Measurements from ENCODE around the gene SPTBN5. TPM values are rescaled to one million over a fixed set of nuclear protein-coding genes. Genes with fewer than 3 reads are reported as not detected.

Gene SPTBN5
- total RNA-seq, 1 experiment from 2014 or later = 0.96 TPM

- Histone ChIP-seq H3K9me3 (ENCODE audit: control insufficient read depth in 1 of 2, insufficient read depth in 1 of 2, low read depth in 1 of 2, low read length in 2 of 2) (no peaks in the 10 kb centered on the region), H3K36me3 (ENCODE audit: control insufficient read depth in 1 of 2, insufficient read depth in 2 of 2, low read length in 2 of 2) (no peaks in the 10 kb centered on the region), H3K27me3 (ENCODE audit: insufficient read depth, low read length) (no peaks in the 10 kb centered on the region), H3K4me2 (ENCODE audit: low read length) (no peak overlapping the region), H3K4me1 (ENCODE audit: control insufficient read depth in 1 of 2, insufficient read depth in 2 of 2, low read length in 2 of 2) (no peaks in the 10 kb centered on the region), H3K9me2 (ENCODE audit: insufficient read depth) (no peaks in the 10 kb centered on the region), H3K27ac (ENCODE audit: low read depth, low read length) (no peak overlapping the region), H3K4me3 (replicated peaks in 1 of 2; ENCODE audit: low read depth in 1 of 2, low read length in 2 of 2) (no peak overlapping the region), H3K9ac (ENCODE audit: low read length) (no peak overlapping the region), H2AFZ (ENCODE audit: low read depth, low read length, poor library complexity, severe bottlenecking) (no peak overlapping the region), H3K79me2 (ENCODE audit: insufficient read depth, low read length) (no peaks in the 10 kb centered on the region), H4K20me1 (ENCODE audit: insufficient read depth) (no peaks in the 10 kb centered on the region)
- no TSS peak for BruUV-seq (replicated peaks)
- ATAC-seq (no peak), DNase-seq (ENCODE audit: low read depth, low spot score) (no peak)
- intact Hi-C loops (cut with micrococcal nuclease) = no loop called here
- POLR2A ChIA-PET = no interaction called here
- TF ChIP-seq ZNF274 (IDR thresholded peaks at IDR 0.05; ENCODE audit: low read depth, low read length) (no peak), ATF3 (IDR thresholded peaks at IDR 0.05) (no peak), MAX (IDR thresholded peaks at IDR 0.05) (no peak), SIN3A (IDR thresholded peaks at IDR 0.05; ENCODE audit: low read depth) (no peak), CBX3 (IDR thresholded peaks at IDR 0.05; ENCODE audit: low read depth) (no peak), TCF7L2 (IDR thresholded peaks at IDR 0.05; ENCODE audit: borderline replicate concordance, extremely low read depth, insufficient read depth, insufficient read length) (no peak), SP1 (IDR thresholded peaks at IDR 0.05; ENCODE audit: low read depth) (no peak), JUND (IDR thresholded peaks at IDR 0.05) (no peak), ZBTB33 (IDR thresholded peaks at IDR 0.05; ENCODE audit: extremely low read depth, insufficient replicate concordance, low read length) (no peak), CEBPB (IDR thresholded peaks at IDR 0.05; ENCODE audit: low read depth) (no peak), POLR2AphosphoS5 (IDR thresholded peaks at IDR 0.05; ENCODE audit: low read depth, low read length) (no peak), CTCF (IDR thresholded peaks at IDR 0.05 in 2 of 3, conservative IDR thresholded peaks at IDR 0.05 in 1 of 3; ENCODE audit: borderline replicate concordance in 1 of 3, insufficient read depth in 1 of 3, low read depth in 2 of 3, low read length in 2 of 3) (no peak), RAD21 (IDR thresholded peaks at IDR 0.05; ENCODE audit: low read depth) (no peak)
- CTCF ChIA-PET = no interaction called here
- RAD21 ChIA-PET (ENCODE audit: low non-redundant PET in 1 of 2, low total read pairs in 2 of 2, uncharacterized antibody in 2 of 2, unreplicated experiment in 2 of 2) = no interaction called here
These were observed 37.6 kb downstream of the SPTBN5 start for GRCh38 chr15:41856262-41856661.

Data from HCT116 (cell line).